ENCODE results near the gene VPS35.
"Not testable (repeated sequence)": the region's sequence is repeated elsewhere in the genome, so short reads cannot be mapped to it uniquely, and the experiment has no call there.

VPS35 gene

GRCh38 chr16:46688101-46688653, 801 bp downstream of the VPS35 start:
- H3K27ac ChIP-seq, result peak overlapping the region; percentile 83
- TF ChIP-seq CTCF (conservative IDR thresholded peaks at IDR 0.05), result peak; percentile 37; the same call in 1 of the 2 replicates
- no peak for TF ChIP-seq ZFX (IDR thresholded peaks at IDR 0.05)

- no peak for TF ChIP-seq ZFX (IDR thresholded peaks at IDR 0.05)
- no peak for TF ChIP-seq CTCF (conservative IDR thresholded peaks at IDR 0.05)
- no peak overlapping the region for H3K27ac ChIP-seq
Measured at GRCh38 chr16:46687486-46687885, 1.5 kb downstream of the VPS35 start.

GRCh38 chr16:46686815-46687473, 2.0 kb downstream of the VPS35 start:
- TF ChIP-seq ZFX (IDR thresholded peaks at IDR 0.05), result no peak
- TF ChIP-seq CTCF (conservative IDR thresholded peaks at IDR 0.05), result no peak
- H3K27ac ChIP-seq, result no peak overlapping the region

- not testable (repeated sequence) for H3K27ac ChIP-seq
Measured at GRCh38 chr16:46681867-46682266, 7.1 kb downstream of the VPS35 start.

- H3K27ac ChIP-seq, result not testable (repeated sequence)
Measured at GRCh38 chr16:46677943-46678342, 11.0 kb downstream of the VPS35 start.

GRCh38 chr16:46673320-46674013, 15.5 kb downstream of the VPS35 start:
- TF ChIP-seq CTCF (conservative IDR thresholded peaks at IDR 0.05), result peak; percentile 95
- no peak for TF ChIP-seq ZFX (IDR thresholded peaks at IDR 0.05)
- no peak overlapping the region for H3K27ac ChIP-seq

GRCh38 chr16:46662123-46662522, 26.9 kb downstream of the VPS35 start:
- no peak overlapping the region for H3K27ac ChIP-seq
- TF ChIP-seq CTCF (conservative IDR thresholded peaks at IDR 0.05), result no peak
- TF ChIP-seq ZFX (IDR thresholded peaks at IDR 0.05), result no peak

DNA sequence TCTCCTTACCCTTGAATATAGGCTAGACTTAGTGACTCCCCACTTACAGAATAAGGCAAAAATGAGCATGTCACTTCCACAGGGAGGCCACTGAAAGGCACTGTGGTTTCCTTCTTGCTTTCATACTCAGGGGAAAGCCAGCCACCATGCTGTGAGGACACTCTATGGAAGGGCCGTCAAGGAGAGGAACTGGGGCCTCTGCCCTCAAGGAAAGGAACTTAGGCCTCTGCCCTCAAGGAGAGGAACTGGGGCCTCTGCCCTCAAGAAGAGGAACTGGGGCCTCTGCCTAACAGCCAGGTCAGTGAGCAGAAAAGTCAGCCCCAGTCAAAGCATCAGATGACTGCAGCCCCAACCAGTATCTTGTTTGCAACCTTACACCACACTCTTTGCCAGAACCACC, 30.1 kb downstream of the VPS35 start:
- TF ChIP-seq ZFX (IDR thresholded peaks at IDR 0.05), result no peak
- TF ChIP-seq CTCF (conservative IDR thresholded peaks at IDR 0.05), result no peak
- no peak overlapping the region for H3K27ac ChIP-seq

Data from C4-2B (cell line).